Measurements from ENCODE around the gene CDH13. TPM values are rescaled to one million over a fixed set of nuclear protein-coding genes. Genes with fewer than 3 reads are reported as not detected.

The CDH13 gene
- total RNA-seq, 1 donor: 102 TPM

DNA sequence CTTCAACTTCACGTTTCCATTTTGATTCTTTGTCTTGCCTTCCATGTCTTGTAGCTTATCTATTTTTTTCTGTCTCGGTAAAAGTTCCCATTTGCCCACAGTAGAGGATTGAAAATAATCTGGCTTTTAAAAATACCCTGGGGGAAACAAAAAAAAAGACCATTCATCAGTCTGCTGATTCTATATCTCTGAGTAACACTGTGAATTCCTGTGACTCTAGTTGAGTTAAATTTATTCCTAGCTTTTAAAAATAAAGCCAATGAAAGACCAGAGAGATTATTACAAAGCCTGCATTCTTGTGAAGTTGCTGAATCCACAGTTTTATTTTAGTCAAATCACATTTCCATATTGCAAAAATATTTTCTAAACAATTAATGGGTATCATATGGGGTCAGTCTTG lies 532.3 kb downstream of the CDH13 start:
- Histone ChIP-seq H3K36me3 (ENCODE audit: insufficient read depth, low read length) (no peaks in the 10 kb centered on the region), H3K27ac (ENCODE audit: low read depth, low read length) (no peak overlapping the region), H3K4me3 (ENCODE audit: insufficient read depth, low read length) (no peak overlapping the region), H4K20me1 (ENCODE audit: insufficient read depth, low read length) (no peaks in the 10 kb centered on the region), H3K79me2 (ENCODE audit: insufficient read depth, low read length) (no peaks in the 10 kb centered on the region), H3K4me2 (ENCODE audit: insufficient read depth, low read length) (no peak overlapping the region), H2AFZ (ENCODE audit: low read length) (no peak overlapping the region), H3K27me3 (ENCODE audit: insufficient read depth, low read length) (no peaks in the 10 kb centered on the region), H3K9me3 (ENCODE audit: low read depth, low read length) (no peaks in the 10 kb centered on the region), H3K4me1 (ENCODE audit: insufficient read depth, low read length) (no peaks in the 10 kb centered on the region)
- DNase-seq (ENCODE audit: insufficient read length, low spot score, missing footprints): peak; percentile 58
- TF ChIP-seq, protein P1, sequence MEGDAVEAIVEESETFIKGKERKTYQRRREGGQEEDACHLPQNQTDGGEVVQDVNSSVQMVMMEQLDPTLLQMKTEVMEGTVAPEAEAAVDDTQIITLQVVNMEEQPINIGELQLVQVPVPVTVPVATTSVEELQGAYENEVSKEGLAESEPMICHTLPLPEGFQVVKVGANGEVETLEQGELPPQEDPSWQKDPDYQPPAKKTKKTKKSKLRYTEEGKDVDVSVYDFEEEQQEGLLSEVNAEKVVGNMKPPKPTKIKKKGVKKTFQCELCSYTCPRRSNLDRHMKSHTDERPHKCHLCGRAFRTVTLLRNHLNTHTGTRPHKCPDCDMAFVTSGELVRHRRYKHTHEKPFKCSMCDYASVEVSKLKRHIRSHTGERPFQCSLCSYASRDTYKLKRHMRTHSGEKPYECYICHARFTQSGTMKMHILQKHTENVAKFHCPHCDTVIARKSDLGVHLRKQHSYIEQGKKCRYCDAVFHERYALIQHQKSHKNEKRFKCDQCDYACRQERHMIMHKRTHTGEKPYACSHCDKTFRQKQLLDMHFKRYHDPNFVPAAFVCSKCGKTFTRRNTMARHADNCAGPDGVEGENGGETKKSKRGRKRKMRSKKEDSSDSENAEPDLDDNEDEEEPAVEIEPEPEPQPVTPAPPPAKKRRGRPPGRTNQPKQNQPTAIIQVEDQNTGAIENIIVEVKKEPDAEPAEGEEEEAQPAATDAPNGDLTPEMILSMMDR (IDR thresholded peaks at IDR 0.05; ENCODE audit: extremely low read depth, low read depth, low read length): no peak

DNA sequence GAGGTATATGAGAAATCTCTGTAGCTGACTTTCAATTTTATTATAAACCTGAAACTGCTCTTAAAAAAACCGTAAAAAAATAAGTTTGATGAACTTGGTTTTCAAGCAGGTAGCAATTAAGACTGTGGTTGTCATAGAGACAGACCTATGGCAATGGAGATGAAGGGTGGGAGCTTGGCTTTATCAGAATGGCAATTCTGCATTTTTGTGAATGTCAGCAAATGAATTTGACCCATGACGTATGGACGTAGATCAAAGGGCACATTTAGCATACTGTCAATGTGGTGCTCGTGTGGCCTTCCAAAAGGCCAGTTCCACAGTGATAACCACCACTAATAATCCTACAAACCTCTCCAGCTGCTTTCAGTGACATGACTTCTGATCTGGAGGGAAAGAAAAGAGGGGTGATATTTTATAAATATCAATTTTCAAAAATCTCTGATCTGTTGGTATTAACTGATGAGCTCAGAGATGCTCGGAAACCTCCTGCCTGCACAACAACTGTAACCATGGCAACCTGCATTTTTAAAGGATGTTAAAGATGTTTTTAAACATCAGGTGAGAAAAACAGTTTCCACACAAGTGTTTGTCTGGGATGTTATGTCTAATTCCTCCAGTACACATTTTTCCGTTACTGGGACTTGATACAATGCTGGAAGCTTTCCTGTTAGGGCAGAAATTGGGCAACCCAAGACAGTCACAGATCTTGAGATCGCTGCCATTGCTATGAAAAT lies 533.7 kb downstream of the CDH13 start:
- H3K9me3 ChIP-seq (ENCODE audit: low read depth, low read length): no peaks in the 10 kb centered on the region
- H3K27ac ChIP-seq (ENCODE audit: low read depth, low read length): no peak overlapping the region
- no peaks in the 10 kb centered on the region for H3K36me3 ChIP-seq (ENCODE audit: insufficient read depth, low read length)
- H3K4me3 ChIP-seq (ENCODE audit: insufficient read depth, low read length): no peak overlapping the region
- no peaks in the 10 kb centered on the region for H3K27me3 ChIP-seq (ENCODE audit: insufficient read depth, low read length)
- no peaks in the 10 kb centered on the region for H3K79me2 ChIP-seq (ENCODE audit: insufficient read depth, low read length)
- no peak overlapping the region for H3K4me2 ChIP-seq (ENCODE audit: insufficient read depth, low read length)
- TF ChIP-seq, protein P1 (IDR thresholded peaks at IDR 0.05; ENCODE audit: extremely low read depth, low read depth, low read length): no peak
- no peak for DNase-seq (ENCODE audit: insufficient read length, low spot score, missing footprints)
- H3K4me1 ChIP-seq (ENCODE audit: insufficient read depth, low read length): no peaks in the 10 kb centered on the region
- no peaks in the 10 kb centered on the region for H4K20me1 ChIP-seq (ENCODE audit: insufficient read depth, low read length)
- H2AFZ ChIP-seq (ENCODE audit: low read length): no peak overlapping the region

DNA sequence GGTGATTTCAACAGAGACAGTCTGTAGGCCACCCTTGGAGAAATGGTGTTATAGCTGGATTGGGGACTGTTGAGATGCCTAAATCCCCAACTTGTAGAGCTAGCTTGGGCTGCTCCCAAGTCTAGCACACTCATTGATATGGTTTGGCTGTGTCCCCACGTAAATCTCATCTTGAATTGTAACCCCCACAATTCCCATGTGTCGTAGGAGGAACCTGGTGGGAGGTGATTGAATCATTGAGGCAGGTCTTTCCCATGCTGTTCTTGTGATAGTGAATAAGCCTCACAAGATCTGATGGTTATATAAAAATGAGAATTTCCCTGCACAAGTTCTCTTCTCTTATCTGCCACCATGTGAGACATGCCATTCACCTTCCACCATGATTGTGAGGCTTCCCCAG lies 536.0 kb downstream of the CDH13 start:
- H4K20me1 ChIP-seq (ENCODE audit: insufficient read depth, low read length): no peaks in the 10 kb centered on the region
- H3K9me3 ChIP-seq (ENCODE audit: low read depth, low read length): no peaks in the 10 kb centered on the region
- DNase-seq (ENCODE audit: insufficient read length, low spot score, missing footprints): no peak
- no peak overlapping the region for H2AFZ ChIP-seq (ENCODE audit: low read length)
- TF ChIP-seq, protein P1 (IDR thresholded peaks at IDR 0.05; ENCODE audit: extremely low read depth, low read depth, low read length): no peak
- no peaks in the 10 kb centered on the region for H3K27me3 ChIP-seq (ENCODE audit: insufficient read depth, low read length)
- H3K4me3 ChIP-seq (ENCODE audit: insufficient read depth, low read length): no peak overlapping the region
- no peaks in the 10 kb centered on the region for H3K4me1 ChIP-seq (ENCODE audit: insufficient read depth, low read length)
- H3K4me2 ChIP-seq (ENCODE audit: insufficient read depth, low read length): no peak overlapping the region
- H3K79me2 ChIP-seq (ENCODE audit: insufficient read depth, low read length): no peaks in the 10 kb centered on the region
- H3K36me3 ChIP-seq (ENCODE audit: insufficient read depth, low read length): no peaks in the 10 kb centered on the region
- H3K27ac ChIP-seq (ENCODE audit: low read depth, low read length): no peak overlapping the region

DNA sequence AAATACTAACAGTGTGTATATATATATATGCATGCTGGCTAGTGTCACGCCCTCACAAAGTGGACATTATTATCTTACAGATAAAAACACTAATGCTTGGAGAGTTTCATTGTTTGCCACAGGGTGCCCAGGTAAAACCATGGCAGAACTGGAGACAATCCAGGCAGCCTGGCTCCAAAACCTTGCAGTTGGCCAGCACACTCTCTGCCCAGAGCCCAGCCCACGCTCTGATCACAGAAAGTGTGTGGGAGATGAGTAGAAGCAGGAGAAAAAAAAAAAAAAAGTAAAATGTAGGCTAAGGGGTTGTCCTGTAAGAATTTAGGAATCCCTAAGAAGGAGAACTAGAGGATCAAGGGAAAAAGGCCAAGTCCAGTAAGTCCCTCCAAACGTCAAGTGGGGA lies 538.0 kb downstream of the CDH13 start:
- H3K79me2 ChIP-seq (ENCODE audit: insufficient read depth, low read length): no peaks in the 10 kb centered on the region
- H4K20me1 ChIP-seq (ENCODE audit: insufficient read depth, low read length): no peaks in the 10 kb centered on the region
- H3K4me3 ChIP-seq (ENCODE audit: insufficient read depth, low read length): no peak overlapping the region
- H3K27me3 ChIP-seq (ENCODE audit: insufficient read depth, low read length): no peaks in the 10 kb centered on the region
- H3K27ac ChIP-seq (ENCODE audit: low read depth, low read length): no peak overlapping the region
- no peaks in the 10 kb centered on the region for H3K36me3 ChIP-seq (ENCODE audit: insufficient read depth, low read length)
- H3K4me2 ChIP-seq (ENCODE audit: insufficient read depth, low read length): no peak overlapping the region
- DNase-seq (ENCODE audit: insufficient read length, low spot score, missing footprints): no peak
- H2AFZ ChIP-seq (ENCODE audit: low read length): no peak overlapping the region
- no peaks in the 10 kb centered on the region for H3K9me3 ChIP-seq (ENCODE audit: low read depth, low read length)
- TF ChIP-seq, protein P1 (IDR thresholded peaks at IDR 0.05; ENCODE audit: extremely low read depth, low read depth, low read length): no peak
- no peaks in the 10 kb centered on the region for H3K4me1 ChIP-seq (ENCODE audit: insufficient read depth, low read length)
